Fibroblast of mammary gland (primary cell): ENCODE results near the gene FGF2.
"Not testable (repeated sequence)": the region's sequence is repeated elsewhere in the genome, so short reads cannot be mapped to it uniquely, and the experiment has no call there.

ENCODE experiments used
- DNase-seq: peaks from one replicate; pipeline ENCODE4 v3.0.0-alpha.2; 2010; ENCODE audit warnings: low read depth
- H3K4me3 ChIP-seq: 2 replicates; pipeline ENCODE4 v1.5.1; 2011; ENCODE audit warnings: low read depth, mild to moderate bottlenecking, low read length, moderate library complexity; ENCODE audit not compliant: control insufficient read depth
- TF ChIP-seq, protein P1 (sequence below): conservative IDR thresholded peaks from 2 replicates; pipeline ENCODE4 v1.5.1; 2011; ENCODE audit warnings: low read depth, low read length, inconsistent platforms; ENCODE audit not compliant: control insufficient read depth, insufficient read depth

The FGF2 gene

DNA sequence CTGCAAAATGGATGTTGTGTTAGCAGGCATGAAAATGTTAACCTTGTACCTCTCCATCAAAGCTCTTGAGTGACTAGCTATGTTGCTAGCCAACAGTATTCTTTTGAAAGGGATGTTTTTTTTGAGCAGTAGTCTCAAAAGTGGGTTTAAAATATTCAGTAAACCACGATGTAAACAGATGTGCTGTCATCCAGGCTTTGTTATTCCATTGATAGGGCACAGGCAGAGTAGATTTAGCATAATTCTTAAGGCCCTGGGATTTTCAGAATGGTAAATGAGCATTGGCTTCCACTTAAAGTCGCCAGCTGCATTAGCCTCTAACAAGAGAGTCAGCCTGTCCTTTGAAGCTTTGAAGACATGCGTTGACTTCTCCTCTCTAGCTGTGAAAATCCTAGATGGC, 18.4 kb downstream of the FGF2 start:
- no peak overlapping the region for H3K4me3 ChIP-seq
- DNase-seq = no peak
- TF ChIP-seq, protein P1, sequence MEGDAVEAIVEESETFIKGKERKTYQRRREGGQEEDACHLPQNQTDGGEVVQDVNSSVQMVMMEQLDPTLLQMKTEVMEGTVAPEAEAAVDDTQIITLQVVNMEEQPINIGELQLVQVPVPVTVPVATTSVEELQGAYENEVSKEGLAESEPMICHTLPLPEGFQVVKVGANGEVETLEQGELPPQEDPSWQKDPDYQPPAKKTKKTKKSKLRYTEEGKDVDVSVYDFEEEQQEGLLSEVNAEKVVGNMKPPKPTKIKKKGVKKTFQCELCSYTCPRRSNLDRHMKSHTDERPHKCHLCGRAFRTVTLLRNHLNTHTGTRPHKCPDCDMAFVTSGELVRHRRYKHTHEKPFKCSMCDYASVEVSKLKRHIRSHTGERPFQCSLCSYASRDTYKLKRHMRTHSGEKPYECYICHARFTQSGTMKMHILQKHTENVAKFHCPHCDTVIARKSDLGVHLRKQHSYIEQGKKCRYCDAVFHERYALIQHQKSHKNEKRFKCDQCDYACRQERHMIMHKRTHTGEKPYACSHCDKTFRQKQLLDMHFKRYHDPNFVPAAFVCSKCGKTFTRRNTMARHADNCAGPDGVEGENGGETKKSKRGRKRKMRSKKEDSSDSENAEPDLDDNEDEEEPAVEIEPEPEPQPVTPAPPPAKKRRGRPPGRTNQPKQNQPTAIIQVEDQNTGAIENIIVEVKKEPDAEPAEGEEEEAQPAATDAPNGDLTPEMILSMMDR = no peak

DNA sequence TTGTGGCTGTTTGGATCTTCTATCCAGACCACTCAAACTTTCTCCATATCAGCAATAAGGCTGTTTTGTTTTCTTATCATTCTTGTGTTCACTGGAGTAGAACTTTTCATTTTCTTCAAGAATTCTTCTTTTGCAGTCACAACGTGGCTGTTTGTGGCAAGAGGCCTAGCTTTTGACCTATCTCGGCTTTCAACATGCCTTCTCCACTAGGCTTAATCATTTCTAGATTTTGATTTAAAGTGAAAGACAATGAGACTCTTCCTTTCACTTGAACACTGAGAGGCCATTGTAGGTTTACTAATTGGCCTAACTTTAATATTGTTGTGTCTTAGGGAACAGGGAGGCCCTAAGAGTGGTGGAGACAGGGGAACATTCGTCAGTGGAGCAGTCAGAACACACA, 19.1 kb downstream of the FGF2 start:
- TF ChIP-seq, protein P1 = no peak
- no peak overlapping the region for H3K4me3 ChIP-seq
- no peak for DNase-seq

DNA sequence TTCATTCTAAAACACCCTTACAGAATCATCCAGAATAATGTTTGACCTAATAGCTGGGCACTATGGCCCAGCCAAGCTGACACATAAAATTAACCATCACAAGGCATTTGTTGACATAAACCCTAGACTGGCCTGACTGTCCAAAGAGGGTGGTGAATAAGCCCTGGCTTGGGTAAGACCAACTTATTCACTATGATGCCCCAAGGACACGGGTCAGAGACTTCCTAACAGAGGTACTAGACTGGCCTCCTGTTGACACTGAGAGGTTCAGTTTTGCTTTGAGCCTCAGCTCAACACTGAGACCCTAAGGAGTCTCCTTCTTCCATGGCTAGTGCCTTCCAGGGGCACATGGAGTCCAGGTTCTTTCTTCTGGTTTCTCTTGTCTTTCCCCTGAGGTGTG, 21.3 kb downstream of the FGF2 start:
- H3K4me3 ChIP-seq = no peak overlapping the region
- TF ChIP-seq, protein P1 = no peak
- DNase-seq = no peak

DNA sequence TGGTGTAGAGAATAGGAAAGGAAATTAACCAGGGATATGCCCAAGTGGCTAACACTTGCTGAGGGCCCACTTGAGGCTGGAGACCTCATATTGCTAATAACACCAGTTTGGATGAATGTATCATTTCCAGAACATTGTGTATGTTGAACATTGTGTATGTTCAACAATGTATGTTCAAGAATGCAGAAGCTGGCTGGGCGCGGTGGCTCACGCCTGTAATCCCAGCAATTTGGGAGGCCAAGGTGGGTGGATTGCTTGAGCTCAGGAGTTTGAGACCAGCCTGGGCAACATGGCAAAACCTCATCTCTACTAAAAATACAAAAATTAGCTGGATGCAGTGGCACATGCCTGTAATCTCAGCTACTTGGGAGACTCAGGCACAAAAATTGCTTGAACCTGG, 23.2 kb downstream of the FGF2 start:
- not testable (repeated sequence) for H3K4me3 ChIP-seq, DNase-seq

DNA sequence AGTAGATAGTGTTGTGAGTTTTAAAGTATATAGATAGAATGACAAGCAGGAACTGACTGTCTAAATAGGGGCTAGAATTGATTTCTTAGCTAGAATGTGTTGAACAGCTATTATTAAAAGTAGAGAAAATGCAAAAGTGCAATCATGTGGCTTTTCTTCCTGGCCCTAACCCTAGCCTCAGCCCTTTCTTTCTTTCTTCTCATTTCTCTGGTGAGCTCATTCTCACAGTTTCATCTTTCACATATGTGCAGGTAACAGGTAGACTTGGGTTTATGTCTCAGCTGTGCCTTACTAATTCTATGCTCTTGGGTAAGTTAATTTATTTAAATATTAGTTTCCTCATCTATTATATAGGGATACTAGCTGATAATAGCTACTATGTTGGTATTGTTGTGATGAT, 24.9 kb downstream of the FGF2 start:
- no peak for DNase-seq
- TF ChIP-seq, protein P1 = no peak
- no peak overlapping the region for H3K4me3 ChIP-seq

DNA sequence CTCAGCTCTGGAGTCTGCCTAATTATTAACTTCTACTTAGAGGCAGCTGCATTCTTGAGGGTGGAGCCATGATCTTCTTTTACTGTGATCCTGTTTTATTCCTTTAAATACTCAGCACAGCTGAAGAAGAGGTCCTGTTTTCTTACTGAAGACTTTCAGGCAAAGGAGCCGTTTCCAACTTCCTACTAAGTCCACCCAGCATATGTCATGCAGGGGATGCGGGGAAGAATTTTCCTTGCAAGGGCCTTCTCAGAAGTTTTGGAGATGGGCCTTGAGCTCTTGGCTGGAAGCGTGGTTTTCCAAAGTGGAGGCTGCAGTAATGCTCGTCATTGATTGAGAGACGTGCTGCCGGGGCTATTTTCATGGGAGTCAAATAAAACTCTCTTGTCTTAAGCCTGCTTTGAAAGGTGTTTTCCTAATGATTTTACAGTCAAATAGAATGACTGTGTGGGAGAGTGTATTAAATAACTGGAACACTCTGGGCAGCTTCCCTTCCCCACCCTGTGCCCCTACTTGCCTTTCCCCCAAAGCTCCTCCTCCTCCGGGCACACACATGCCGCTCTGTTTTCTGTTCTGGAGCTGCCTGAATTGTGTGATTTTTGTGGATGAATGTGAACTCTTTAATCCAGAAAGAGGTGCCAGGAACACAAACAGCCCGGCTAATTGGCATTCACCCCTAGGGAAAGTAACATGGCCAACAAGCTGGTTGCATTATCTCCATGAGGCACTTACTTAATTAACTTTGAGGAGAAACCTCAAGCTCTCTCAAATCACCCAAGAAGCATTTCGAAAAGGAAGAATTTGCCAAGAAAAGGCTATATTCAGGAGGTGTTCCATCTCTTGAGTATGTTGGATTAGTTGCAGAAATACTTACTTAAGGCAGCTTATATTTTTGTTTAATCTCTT, 28.1 kb downstream of the FGF2 start:
- peak; percentile 44 for DNase-seq
- H3K4me3 ChIP-seq = peak overlapping the region; percentile 27
- TF ChIP-seq, protein P1 = no peak

DNA sequence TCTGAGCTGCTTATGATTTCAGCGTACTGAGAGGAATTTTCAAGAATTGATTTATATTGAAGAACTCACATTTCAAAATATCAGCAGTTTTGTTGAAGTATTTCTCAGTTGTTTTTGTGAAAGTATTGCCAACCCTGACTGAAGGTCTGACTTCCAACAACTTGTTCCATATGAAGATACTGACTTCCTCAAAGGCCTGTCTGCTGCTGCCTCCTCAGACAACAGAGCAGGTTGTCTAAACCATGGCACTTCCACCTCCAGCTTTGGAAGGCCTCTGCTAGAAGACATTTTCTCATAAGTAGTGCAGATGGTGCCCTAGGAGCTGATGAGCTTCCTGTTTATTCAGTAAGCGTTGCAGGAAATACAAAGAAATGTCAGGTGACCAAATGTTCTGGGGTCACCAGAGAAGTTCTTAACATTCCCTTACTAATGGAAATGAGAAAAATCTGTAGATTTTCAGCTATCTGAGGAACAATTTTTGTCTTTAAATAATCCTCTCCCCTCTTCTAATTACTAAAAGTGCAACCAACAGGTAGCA, 28.8 kb downstream of the FGF2 start:
- TF ChIP-seq, protein P1 = no peak
- no peak overlapping the region for H3K4me3 ChIP-seq
- no peak for DNase-seq
